ENCODE results near the gene SLC38A1.

SLC38A1 gene

DNA sequence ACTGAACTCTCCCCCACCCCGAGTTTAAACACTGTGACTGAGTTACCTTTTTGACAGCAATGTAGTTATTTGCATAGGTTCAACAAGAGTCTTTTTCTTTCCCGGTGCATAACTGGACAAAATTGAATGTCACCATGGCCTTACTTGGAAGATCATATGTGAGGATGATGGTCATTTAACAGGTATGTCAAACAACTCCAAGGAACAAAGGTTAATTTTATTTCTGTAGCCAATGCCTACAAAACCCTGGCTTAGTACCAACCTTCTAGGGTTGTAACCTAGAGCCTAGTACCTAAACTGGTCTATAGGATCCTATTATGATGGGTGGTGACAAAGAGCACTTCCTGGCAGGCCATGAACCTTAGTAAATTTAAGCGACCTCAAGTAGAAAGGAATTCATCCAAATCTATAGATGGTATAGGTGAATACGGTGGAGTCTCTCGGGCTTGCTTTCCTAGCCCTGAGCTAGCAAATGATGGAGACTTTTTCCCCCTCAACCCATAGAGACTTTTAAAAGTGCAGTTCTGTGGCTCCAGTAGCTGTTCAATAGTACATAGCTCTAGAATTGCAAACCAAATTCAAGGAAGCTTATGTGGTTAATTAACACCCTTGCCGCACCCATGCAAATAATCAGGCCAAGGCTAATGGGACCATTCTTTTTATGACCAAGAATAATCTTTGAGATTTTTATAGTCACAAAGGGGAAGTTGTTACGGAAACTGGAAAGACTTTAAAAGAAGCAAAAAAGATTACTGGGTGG is 89.0 kb downstream of the SLC38A1 start:
- Histone ChIP-seq H3K4me1 (ENCODE audit: insufficient read depth, insufficient read length) (no peaks in the 10 kb centered on the region), H3K9me3 (ENCODE audit: insufficient read depth, low read length) (no peaks in the 10 kb centered on the region), H3K9ac (ENCODE audit: insufficient read length, low read depth) (no peak overlapping the region), H3K27me3 (ENCODE audit: insufficient read depth, insufficient read length) (no peaks in the 10 kb centered on the region), H3K4me3 (ENCODE audit: insufficient read length, low read depth) (no peak overlapping the region), H3K36me3 (ENCODE audit: insufficient read depth, insufficient read length, low read length) (peaks cover 5% of the 10 kb centered on the region)
- DNase-seq (ENCODE audit: low read depth, low spot score) = no peak
- TF ChIP-seq YY1 (IDR thresholded peaks at IDR 0.05; ENCODE audit: insufficient read depth, insufficient read length) = no peak
- TF ChIP-seq SUZ12 (IDR thresholded peaks at IDR 0.05; ENCODE audit: extremely low read depth, insufficient read depth, insufficient read length) = no peak
- TF ChIP-seq ZNF274 (IDR thresholded peaks at IDR 0.05; ENCODE audit: low read depth, low read length) = no peak

- Histone ChIP-seq H3K27me3 (ENCODE audit: insufficient read depth, insufficient read length) (no peaks in the 10 kb centered on the region), H3K4me1 (ENCODE audit: insufficient read depth, insufficient read length) (no peaks in the 10 kb centered on the region), H3K9ac (ENCODE audit: insufficient read length, low read depth) (no peak overlapping the region), H3K4me3 (ENCODE audit: insufficient read length, low read depth) (no peak overlapping the region), H3K36me3 (ENCODE audit: insufficient read depth, insufficient read length, low read length) (no peaks in the 10 kb centered on the region), H3K9me3 (ENCODE audit: insufficient read depth, low read length) (no peaks in the 10 kb centered on the region)
- no peak for TF ChIP-seq ZNF274 (IDR thresholded peaks at IDR 0.05; ENCODE audit: low read depth, low read length)
- no peak for TF ChIP-seq SUZ12 (IDR thresholded peaks at IDR 0.05; ENCODE audit: extremely low read depth, insufficient read depth, insufficient read length)
- no peak for TF ChIP-seq YY1 (IDR thresholded peaks at IDR 0.05; ENCODE audit: insufficient read depth, insufficient read length)
- DNase-seq (ENCODE audit: low read depth, low spot score) = no peak
These were observed 90.8 kb downstream of the SLC38A1 start for GRCh38 chr12:46177837-46178608.

DNA sequence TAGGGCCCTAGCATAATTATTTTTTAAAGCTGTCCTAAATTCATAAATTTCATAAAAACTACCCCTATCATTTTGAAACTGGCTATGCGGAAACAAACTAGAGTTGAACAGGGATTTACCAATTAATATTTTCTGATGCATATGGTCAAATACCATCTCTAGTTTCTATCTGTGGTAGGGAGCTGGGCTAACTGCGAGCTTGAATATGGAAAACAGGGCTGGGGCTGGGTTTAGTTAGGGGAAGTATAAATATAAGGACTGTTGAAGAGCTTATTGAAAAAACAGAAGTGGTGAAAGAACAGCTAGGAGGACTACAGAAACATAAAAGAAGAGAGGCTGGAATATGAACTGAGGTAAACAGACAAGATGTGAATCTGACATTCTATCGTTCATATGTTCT is 91.8 kb downstream of the SLC38A1 start:
- no peak for DNase-seq (ENCODE audit: low read depth, low spot score)
- Histone ChIP-seq H3K36me3 (ENCODE audit: insufficient read depth, insufficient read length, low read length) (no peaks in the 10 kb centered on the region), H3K27me3 (ENCODE audit: insufficient read depth, insufficient read length) (no peaks in the 10 kb centered on the region), H3K4me3 (ENCODE audit: insufficient read length, low read depth) (no peak overlapping the region), H3K4me1 (ENCODE audit: insufficient read depth, insufficient read length) (no peaks in the 10 kb centered on the region), H3K9ac (ENCODE audit: insufficient read length, low read depth) (no peak overlapping the region), H3K9me3 (ENCODE audit: insufficient read depth, low read length) (no peaks in the 10 kb centered on the region)
- TF ChIP-seq SUZ12 (IDR thresholded peaks at IDR 0.05; ENCODE audit: extremely low read depth, insufficient read depth, insufficient read length) (no peak), ZNF274 (IDR thresholded peaks at IDR 0.05; ENCODE audit: low read depth, low read length) (no peak), YY1 (IDR thresholded peaks at IDR 0.05; ENCODE audit: insufficient read depth, insufficient read length) (no peak)

GRCh38 chr12:46174919-46175318 is 93.9 kb downstream of the SLC38A1 start:
- no peak overlapping the region for H3K9ac ChIP-seq (ENCODE audit: insufficient read length, low read depth)
- DNase-seq (ENCODE audit: low read depth, low spot score) = no peak

DNA sequence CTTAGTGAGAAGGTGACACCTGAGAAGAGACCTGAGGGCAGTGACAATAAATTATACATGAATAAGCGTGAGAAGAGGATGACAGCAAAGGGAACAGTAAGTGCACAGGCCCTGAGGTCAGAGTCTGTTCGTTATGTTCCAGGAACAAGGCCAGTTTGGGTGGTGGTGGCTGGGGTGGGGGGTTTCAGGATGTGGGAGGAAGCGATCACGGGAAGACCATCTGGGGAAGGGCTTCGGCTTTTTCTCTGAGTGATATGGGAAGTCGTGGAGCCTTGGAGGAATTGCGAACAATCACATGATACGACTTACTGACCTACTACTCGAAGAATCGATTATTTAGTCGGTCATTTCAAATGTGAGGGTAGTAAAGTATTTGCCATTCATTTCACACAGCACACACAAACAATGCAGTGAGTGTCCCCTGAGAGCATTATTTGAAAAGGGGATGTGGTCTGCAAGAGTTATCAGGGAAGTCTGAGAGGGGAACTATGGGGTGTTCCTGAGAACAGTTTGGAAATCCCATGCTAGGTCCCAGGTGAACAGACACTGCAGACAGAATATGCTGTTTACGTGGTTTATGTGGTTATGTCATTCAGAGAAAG is 94.7 kb downstream of the SLC38A1 start:
- H3K4me1 ChIP-seq (ENCODE audit: insufficient read depth, insufficient read length) = no peaks in the 10 kb centered on the region
- H3K4me3 ChIP-seq (ENCODE audit: insufficient read length, low read depth) = no peak overlapping the region
- TF ChIP-seq SUZ12 (IDR thresholded peaks at IDR 0.05; ENCODE audit: extremely low read depth, insufficient read depth, insufficient read length) (no peak), YY1 (IDR thresholded peaks at IDR 0.05; ENCODE audit: insufficient read depth, insufficient read length) (no peak), ZNF274 (IDR thresholded peaks at IDR 0.05; ENCODE audit: low read depth, low read length) (no peak)
- no peaks in the 10 kb centered on the region for H3K9me3 ChIP-seq (ENCODE audit: insufficient read depth, low read length)
- DNase-seq (ENCODE audit: low read depth, low spot score) = no peak
- H3K36me3 ChIP-seq (ENCODE audit: insufficient read depth, insufficient read length, low read length) = no peaks in the 10 kb centered on the region
- H3K27me3 ChIP-seq (ENCODE audit: insufficient read depth, insufficient read length) = no peaks in the 10 kb centered on the region
- H3K9ac ChIP-seq (ENCODE audit: insufficient read length, low read depth) = no peak overlapping the region

More at GRCh38 chr12:46174919-46175318, 93.9 kb downstream of the SLC38A1 start:
- no peak overlapping the region for H3K4me3 ChIP-seq (ENCODE audit: insufficient read length, low read depth)
- H3K27me3 ChIP-seq (ENCODE audit: insufficient read depth, insufficient read length) = no peaks in the 10 kb centered on the region
- TF ChIP-seq YY1 (IDR thresholded peaks at IDR 0.05; ENCODE audit: insufficient read depth, insufficient read length) (no peak), ZNF274 (IDR thresholded peaks at IDR 0.05; ENCODE audit: low read depth, low read length) (no peak), SUZ12 (IDR thresholded peaks at IDR 0.05; ENCODE audit: extremely low read depth, insufficient read depth, insufficient read length) (no peak)
- no peaks in the 10 kb centered on the region for H3K9me3 ChIP-seq (ENCODE audit: insufficient read depth, low read length)
- no peaks in the 10 kb centered on the region for H3K4me1 ChIP-seq (ENCODE audit: insufficient read depth, insufficient read length)
- no peaks in the 10 kb centered on the region for H3K36me3 ChIP-seq (ENCODE audit: insufficient read depth, insufficient read length, low read length)

DNA sequence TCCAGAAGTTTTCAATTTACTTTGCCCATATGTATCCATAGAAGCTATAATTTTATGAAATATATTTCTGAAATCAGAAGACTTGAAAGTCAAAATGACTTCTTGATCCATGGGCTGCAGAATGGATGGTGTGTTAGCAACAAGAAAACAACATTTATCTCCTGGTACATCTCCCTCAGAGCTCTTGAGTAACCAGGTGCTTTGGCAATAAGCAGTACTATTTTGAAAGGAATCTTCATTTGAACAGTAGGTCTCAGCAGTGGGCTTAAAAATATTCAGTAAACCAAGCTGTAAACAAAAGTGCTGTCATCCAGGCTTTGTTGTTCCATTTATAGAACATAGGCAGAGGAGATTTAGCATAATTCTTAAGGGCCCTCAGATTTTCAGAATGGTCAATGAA is 100.4 kb downstream of the SLC38A1 start:
- no peak overlapping the region for H3K4me3 ChIP-seq (ENCODE audit: insufficient read length, low read depth)
- no peak overlapping the region for H3K9ac ChIP-seq (ENCODE audit: insufficient read length, low read depth)
- no peaks in the 10 kb centered on the region for H3K27me3 ChIP-seq (ENCODE audit: insufficient read depth, insufficient read length)
- no peaks in the 10 kb centered on the region for H3K36me3 ChIP-seq (ENCODE audit: insufficient read depth, insufficient read length, low read length)
- no peaks in the 10 kb centered on the region for H3K4me1 ChIP-seq (ENCODE audit: insufficient read depth, insufficient read length)
- DNase-seq (ENCODE audit: low read depth, low spot score) = no peak
- TF ChIP-seq YY1 (IDR thresholded peaks at IDR 0.05; ENCODE audit: insufficient read depth, insufficient read length) (no peak), ZNF274 (IDR thresholded peaks at IDR 0.05; ENCODE audit: low read depth, low read length) (no peak), SUZ12 (IDR thresholded peaks at IDR 0.05; ENCODE audit: extremely low read depth, insufficient read depth, insufficient read length) (no peak)
- no peaks in the 10 kb centered on the region for H3K9me3 ChIP-seq (ENCODE audit: insufficient read depth, low read length)

- Histone ChIP-seq H3K27me3 (ENCODE audit: insufficient read depth, insufficient read length) (no peaks in the 10 kb centered on the region), H3K4me1 (ENCODE audit: insufficient read depth, insufficient read length) (no peaks in the 10 kb centered on the region), H3K9me3 (ENCODE audit: insufficient read depth, low read length) (no peaks in the 10 kb centered on the region), H3K9ac (ENCODE audit: insufficient read length, low read depth) (no peak overlapping the region), H3K4me3 (ENCODE audit: insufficient read length, low read depth) (no peak overlapping the region), H3K36me3 (ENCODE audit: insufficient read depth, insufficient read length, low read length) (no peaks in the 10 kb centered on the region)
- no peak for DNase-seq (ENCODE audit: low read depth, low spot score)
- TF ChIP-seq YY1 (IDR thresholded peaks at IDR 0.05; ENCODE audit: insufficient read depth, insufficient read length) = no peak
- TF ChIP-seq ZNF274 (IDR thresholded peaks at IDR 0.05; ENCODE audit: low read depth, low read length) = no peak
- TF ChIP-seq SUZ12 (IDR thresholded peaks at IDR 0.05; ENCODE audit: extremely low read depth, insufficient read depth, insufficient read length) = no peak
These were observed 101.4 kb downstream of the SLC38A1 start for GRCh38 chr12:46167412-46167811.
